Fibroblast of mammary gland (primary cell): ENCODE results near the gene LPP.

Experiments
- DNase-seq: peaks from one replicate; pipeline ENCODE4 v3.0.0-alpha.2; 2010; ENCODE audit warnings: low read depth
- H3K4me3 ChIP-seq: 2 replicates; pipeline ENCODE4 v1.5.1; 2011; ENCODE audit warnings: low read depth, mild to moderate bottlenecking, low read length, moderate library complexity; ENCODE audit not compliant: control insufficient read depth
- TF ChIP-seq, protein P1 (sequence below): conservative IDR thresholded peaks from 2 replicates; pipeline ENCODE4 v1.5.1; 2011; ENCODE audit warnings: low read depth, low read length, inconsistent platforms; ENCODE audit not compliant: control insufficient read depth, insufficient read depth

The LPP gene

DNA sequence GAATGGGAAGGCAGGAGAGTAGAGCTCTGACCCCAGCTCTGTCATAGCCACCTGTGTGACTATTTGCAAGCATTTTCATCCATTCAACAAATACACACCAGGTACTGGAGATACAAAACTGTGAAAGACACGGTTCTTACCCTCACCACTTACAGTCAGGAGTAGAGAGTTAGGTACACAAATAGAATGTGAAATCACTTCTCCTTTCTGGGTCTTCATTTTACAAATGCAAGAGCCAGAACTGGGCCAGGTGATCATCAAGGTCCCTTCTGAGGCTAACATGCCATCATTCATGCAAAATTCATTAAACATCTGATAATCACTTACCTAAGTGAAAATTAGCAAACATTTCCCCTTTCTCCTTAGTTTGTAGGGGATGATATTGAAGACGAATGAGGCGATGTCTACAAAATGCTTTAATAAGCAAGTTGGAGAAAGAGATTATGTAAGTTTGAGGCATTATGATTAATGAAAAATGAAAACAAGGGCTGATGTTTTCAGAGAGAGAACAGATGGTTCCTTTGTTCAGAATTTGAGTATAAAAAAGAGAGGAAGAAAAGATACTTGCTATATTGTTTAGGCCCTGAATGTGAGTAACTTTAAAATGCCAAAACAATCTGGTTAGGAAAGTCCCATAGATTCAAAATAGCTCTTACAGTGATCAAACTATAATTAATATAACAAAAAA, 88.6 kb downstream of the LPP start:
- TF ChIP-seq, protein P1, sequence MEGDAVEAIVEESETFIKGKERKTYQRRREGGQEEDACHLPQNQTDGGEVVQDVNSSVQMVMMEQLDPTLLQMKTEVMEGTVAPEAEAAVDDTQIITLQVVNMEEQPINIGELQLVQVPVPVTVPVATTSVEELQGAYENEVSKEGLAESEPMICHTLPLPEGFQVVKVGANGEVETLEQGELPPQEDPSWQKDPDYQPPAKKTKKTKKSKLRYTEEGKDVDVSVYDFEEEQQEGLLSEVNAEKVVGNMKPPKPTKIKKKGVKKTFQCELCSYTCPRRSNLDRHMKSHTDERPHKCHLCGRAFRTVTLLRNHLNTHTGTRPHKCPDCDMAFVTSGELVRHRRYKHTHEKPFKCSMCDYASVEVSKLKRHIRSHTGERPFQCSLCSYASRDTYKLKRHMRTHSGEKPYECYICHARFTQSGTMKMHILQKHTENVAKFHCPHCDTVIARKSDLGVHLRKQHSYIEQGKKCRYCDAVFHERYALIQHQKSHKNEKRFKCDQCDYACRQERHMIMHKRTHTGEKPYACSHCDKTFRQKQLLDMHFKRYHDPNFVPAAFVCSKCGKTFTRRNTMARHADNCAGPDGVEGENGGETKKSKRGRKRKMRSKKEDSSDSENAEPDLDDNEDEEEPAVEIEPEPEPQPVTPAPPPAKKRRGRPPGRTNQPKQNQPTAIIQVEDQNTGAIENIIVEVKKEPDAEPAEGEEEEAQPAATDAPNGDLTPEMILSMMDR: no peak
- no peak for DNase-seq
- no peak overlapping the region for H3K4me3 ChIP-seq

DNA sequence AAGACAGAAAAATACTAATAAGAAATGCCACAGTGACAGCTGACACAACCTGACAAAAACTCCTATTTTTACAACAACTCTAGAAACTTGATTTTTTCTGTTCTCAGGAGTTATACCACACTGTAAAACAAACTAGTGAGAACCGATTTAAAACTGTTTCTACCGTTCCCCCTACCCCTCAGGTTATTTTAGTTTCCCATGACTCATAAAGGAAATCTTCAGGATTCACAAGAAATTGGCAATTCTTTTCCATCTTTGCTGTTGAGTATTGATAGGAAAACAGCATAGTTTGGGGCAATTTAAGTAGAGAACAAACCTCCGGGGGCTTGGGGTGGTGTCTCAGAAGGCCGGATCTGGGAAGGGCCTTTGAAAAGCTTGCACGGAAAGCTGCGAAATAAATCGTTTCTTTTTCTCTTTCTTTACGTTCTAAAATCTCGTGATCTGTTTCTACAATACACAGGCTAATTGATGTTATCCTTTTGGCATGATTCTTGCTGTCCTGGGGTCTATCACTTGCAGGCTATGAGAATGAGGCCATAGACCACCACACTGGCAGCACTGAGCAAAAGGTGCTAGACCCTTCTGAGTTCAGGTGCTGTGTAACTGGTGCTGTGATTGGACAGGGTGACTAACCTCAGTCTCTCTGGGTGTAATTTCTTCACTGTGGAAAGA, 89.3 kb downstream of the LPP start:
- no peak overlapping the region for H3K4me3 ChIP-seq
- TF ChIP-seq, protein P1: no peak
- DNase-seq: no peak

DNA sequence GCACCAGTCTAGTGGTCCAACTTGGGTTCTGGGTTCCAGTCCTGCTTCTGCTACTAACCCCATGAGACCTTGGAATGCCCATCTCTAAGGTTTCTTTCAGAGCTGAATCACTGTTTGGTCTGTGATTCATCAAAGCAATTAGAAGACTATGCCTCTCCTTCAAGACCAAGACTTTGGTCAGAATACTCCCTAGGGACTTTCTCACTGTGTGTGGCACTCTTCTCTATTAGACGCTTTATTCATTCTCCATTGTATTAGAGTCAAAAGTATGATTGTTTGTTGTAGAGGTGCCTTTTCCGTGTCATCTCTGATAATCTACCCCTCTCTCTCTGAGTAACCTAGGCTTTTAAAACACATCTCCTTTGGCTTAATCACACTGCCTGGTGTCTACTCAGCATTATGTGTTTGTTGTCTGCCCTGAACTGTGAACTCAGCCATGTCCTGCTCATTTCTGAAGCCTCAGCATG, 90.5 kb downstream of the LPP start:
- TF ChIP-seq, protein P1: no peak
- no peak overlapping the region for H3K4me3 ChIP-seq

DNA sequence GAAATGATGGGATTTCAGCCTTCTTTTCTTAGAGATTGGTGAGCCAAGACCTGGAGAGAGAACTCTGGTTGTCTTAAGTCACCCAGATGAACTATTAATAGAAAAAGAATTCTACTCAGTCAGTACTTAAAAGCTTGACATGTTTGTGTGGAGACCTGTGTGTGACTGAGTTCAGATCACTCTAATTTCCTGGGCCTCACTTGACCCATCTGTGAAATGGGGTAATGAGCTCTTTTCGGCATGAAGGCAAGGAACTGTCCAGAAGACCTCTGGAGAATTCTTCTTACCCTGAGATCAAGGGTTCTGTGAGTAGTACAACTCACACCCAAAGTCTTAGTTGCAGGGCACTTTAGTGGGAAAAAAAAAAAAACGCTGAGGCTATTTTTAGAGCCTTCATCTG, 92.9 kb downstream of the LPP start:
- H3K4me3 ChIP-seq: no peak overlapping the region
- TF ChIP-seq, protein P1: no peak
- no peak for DNase-seq

More for the DNA sequence above, 90.5 kb downstream of the LPP start:
- DNase-seq: peak; percentile 91

DNA sequence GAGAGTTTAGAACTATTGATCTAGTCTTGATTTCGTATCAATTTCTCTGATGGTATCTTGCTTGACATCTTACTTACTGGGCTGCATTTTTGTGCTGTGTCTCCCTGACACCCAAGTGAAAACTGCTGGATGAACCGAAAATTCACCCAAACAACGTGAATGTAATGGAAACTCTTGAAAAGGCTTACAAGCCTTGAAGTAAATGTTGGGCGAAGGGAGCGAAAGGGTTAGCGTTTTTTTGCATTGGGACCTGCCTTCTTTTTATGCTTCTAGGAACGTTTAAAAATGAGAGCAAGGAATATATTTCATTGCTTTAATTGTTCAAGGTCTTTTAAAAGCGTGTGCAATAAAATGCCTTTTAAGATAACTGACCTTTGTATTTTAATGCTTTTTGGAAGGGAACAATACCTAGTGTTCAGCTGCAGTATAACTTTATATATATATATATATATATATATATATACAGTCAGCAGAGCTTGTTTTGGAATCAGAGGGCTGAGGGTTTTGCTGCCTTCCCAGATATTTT, 94.1 kb downstream of the LPP start:
- TF ChIP-seq, protein P1: no peak
- H3K4me3 ChIP-seq: no peak overlapping the region
- DNase-seq: no peak

DNA sequence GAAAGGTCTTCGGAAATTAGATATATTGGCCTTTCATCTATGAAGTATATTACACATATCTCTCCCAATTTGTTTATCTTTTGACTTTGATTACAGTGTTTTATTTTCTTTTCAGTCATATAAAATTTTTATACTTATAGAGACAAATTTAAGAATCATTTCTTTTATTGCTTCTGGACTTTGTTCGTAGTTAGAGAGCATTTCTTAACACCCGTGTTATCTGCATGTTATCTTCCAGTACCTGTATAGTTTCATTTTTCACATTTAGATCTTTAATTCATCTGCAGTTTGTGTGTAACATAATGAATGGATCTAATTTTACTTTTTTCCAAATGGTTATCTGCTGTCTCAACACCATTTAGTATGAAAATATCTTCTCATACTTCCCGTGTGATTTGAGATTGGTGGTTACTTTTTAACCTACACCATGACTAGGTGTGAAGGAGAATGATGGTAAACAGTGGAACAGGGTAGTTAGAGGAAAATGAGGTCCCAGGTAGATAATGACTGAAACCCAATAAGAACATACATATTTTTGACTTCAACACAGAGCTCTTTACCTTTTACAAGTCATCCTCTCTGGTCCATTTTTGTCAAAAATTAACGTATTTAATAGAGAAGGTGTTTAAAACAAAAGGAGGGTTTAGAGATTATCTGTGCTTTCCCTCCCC, 99.3 kb downstream of the LPP start:
- DNase-seq: no peak
- TF ChIP-seq, protein P1: no peak
- H3K4me3 ChIP-seq: no peak overlapping the region
